Right ventricle myocardium superior (tissue), 1 donor: Measurements from ENCODE around the gene RASIP1. TPM values are rescaled to one million over a fixed set of nuclear protein-coding genes. Genes with fewer than 3 reads are reported as not detected.
A peak's percentile ranks its signal among the peaks of the same experiment; 100 is the strongest.

ENCODE experiments used
- ATAC-seq: fragments of 200-7000 bp; cut with Tn5 transposase; one replicate; pipeline ENCODE4 v1.9.1; 2020; ENCODE audit warnings: mild to moderate bottlenecking; ENCODE audit not compliant: poor library complexity
- DNase-seq: peaks from one replicate; pipeline ENCODE4 v3.0.0-alpha.2; 2020
- intact Hi-C: fragments of 100-400 bp; cut with DNase I; formaldehyde crosslinking; loops from one replicate; pipeline ENCODE4 v1.11.2; 2022
- total RNA-seq: library from RNA; stranded (reverse); fragmentation: NEBNext Ultra II Directional; extraction: Animal tissue kit (Norgen Biotek cat#: 25700); gene quantifications from one replicate; pipeline ENCODE4 v1.2.1, GENCODE V29; 2021
- donor health status: DM: no; HTN: yes; CAD: no; lungs with severe emphysema.

The RASIP1 gene
- total RNA-seq, 1 donor from 2014 or later: 15.1 TPM

DNA sequence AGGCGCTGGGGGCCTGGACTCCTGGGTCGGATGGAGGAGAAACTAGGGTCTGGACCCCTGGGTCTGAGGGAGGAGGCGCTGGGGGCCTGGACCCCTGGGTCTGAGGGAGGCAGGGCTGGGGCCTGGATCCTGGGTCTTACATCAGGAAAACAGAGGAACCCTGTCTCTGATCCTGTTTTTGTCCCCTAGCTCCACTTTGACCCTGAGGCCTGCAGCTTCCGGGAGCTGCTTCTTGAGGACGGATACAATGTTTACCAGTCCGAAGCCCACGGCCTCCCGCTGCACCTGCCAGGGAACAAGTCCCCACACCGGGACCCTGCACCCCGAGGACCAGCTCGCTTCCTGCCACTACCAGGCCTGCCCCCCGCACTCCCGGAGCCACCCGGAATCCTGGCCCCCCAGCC lies 17.3 kb upstream of the RASIP1 start:
- ATAC-seq (no peak), DNase-seq (no peak)
- intact Hi-C loops: no loop called here

DNA sequence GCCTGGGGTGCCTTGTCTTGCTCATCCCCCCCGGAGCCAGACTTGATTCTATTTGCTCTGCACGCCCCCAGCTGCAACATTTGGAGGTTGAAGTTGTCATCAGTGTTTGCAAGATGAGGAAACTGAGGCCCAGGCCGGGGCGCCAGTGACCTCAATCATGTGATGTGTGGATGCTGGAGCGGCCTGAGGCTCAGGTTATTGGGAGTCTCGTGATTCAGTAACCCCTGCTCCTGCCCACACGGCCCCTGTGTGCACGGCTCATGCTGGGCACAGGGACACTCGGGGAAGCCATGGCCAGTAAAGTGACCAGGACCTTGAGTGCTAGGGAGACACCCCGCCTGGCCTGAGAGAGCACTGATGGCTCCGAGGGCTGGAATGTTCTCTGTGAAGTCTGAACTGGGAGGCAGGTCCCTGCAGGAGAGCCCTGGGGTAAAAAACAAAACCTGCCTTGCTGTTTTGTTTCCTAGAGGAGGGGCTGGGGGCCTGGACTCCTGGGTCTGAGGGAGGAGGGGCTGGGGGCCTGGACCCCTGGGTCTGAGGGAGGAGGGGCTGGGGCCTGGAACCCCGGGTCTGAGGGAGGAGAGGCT lies 16.8 kb upstream of the RASIP1 start:
- no peak for ATAC-seq
- intact Hi-C loops: no loop called here
- DNase-seq: no peak

DNA sequence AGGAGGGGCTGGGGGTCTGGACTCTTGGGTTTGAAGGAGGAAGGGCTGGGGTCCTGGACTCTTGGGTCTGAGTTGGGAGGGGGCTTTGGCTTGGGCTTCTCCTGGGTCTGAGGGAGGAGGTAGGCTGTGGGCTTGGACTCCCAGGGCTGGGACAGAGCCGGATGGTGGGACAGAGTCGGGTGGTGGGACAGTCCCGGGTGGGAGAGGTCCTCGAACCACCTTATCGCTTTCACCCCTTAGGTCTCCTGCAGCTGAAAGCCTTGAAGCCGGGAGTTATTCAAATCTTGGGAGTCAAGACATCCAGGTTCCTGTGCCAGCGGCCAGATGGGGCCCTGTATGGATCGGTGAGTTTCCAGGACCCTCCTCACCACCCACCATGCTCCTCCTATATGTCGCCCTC lies 16.3 kb upstream of the RASIP1 start:
- intact Hi-C loops: no loop called here
- ATAC-seq: no peak
- no peak for DNase-seq

DNA sequence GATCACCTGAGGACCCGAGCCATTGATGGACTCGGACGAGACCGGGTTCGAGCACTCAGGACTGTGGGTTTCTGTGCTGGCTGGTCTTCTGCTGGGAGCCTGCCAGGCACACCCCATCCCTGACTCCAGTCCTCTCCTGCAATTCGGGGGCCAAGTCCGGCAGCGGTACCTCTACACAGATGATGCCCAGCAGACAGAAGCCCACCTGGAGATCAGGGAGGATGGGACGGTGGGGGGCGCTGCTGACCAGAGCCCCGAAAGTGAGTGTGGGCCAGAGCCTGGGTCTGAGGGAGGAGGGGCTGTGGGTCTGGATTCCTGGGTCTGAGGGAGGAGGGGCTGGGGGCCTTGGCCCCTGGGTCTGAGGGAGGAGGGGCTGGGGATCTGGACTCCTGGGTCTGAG lies 15.8 kb upstream of the RASIP1 start:
- DNase-seq (no peak), ATAC-seq (no peak)
- intact Hi-C loops: no loop called here

DNA sequence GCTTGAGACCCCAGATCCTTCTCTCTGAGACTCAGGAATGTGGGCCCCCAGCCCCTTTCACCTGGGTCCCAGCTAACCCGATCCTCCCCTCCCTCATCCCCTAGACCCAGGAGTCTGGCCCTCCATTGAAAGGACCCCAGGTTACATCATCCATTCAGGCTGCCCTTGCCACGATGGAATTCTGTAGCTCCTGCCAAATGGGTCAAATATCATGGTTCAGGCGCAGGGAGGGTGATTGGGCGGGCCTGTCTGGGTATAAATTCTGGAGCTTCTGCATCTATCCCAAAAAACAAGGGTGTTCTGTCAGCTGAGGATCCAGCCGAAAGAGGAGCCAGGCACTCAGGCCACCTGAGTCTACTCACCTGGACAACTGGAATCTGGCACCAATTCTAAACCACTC lies 15.4 kb upstream of the RASIP1 start:
- DNase-seq: no peak
- no peak for ATAC-seq
- intact Hi-C loops: no loop called here

DNA sequence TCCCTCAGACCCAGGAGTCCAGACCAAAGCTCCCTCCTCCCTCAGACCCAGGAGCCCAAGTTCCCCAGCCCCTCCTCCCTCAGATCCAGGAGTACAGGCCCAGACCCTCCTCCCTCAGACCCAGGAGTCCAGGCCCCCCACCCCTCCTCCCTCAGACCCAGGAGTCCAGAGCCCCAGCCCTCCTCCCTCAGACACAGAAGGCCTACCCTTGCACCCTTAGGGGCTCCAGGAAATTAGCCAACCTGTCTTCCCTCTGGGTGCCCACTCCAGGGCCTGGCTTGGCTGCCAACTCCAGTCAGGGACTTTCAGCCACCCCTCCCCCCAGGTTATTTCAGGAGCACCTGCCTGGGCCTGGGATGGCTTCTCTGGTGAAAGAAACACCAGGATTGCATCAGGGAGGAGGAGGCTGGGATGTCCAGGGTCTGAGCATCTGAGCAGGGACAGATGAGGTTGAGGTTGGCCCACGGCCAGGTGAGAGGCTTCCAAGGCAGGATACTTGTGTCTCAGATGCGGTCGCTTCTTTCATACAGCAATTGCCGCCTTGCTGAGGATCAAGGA lies 14.8 kb upstream of the RASIP1 start, which contains the start of gene FGF21:
FGF21 (plus strand) TSS at position 441 of the 558 bp plus-strand sequence. CDS start 713 bp downstream, outside the sequence.
- DNase-seq: no peak
- ATAC-seq: no peak
- intact Hi-C loops: no loop called here

DNA sequence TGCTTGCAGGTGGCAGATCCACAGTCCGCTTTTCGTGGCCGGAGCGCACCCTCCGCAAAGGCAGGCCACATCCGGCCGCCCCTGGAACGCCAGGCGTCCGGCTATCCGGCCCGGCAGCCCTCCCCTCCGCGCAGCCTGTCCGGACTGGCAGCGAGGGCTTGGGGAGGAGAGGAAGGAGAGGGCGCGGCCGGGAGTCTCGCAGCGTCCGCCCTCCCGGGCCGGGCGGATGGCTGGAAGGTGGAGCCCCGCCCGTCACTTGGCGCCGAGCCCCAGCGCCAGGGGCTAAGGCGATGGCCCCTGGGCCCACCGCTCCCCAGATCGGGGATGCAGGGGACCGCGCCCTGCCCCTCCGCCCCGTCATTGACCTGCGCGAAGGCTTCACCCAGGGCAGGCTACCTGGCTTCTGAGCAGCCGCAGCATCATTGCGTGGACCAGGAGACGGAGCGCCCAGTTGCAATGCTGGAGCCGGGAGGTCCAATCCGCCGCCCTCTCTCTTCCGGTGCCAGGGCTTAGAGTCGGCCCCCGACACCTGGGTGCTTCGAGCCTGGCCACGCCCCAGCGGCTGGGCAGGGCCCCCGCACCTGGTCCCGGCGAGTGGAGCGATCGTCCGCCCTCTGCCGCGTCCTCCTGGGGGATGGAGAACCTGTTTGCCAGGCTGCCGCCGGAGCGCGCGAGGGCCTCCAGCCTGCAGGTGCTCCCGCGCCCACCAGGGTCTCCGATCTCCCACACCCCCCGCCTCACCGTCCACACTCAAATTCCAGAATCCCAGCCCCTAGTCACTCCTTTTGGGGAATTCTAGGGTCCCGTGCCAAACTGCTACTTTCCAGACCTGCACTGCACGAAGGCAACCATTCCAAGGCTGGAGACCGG lies 12.3 kb upstream of the RASIP1 start, which contains the start of gene FUT1:
FUT1 (minus strand) TSS at position 146 of the 870 bp plus-strand sequence. CDS start 1,360 bp downstream, outside the sequence.
- DNase-seq (peak; percentile 82), ATAC-seq (peak; percentile 79)
- intact Hi-C loops: no loop called here

DNA sequence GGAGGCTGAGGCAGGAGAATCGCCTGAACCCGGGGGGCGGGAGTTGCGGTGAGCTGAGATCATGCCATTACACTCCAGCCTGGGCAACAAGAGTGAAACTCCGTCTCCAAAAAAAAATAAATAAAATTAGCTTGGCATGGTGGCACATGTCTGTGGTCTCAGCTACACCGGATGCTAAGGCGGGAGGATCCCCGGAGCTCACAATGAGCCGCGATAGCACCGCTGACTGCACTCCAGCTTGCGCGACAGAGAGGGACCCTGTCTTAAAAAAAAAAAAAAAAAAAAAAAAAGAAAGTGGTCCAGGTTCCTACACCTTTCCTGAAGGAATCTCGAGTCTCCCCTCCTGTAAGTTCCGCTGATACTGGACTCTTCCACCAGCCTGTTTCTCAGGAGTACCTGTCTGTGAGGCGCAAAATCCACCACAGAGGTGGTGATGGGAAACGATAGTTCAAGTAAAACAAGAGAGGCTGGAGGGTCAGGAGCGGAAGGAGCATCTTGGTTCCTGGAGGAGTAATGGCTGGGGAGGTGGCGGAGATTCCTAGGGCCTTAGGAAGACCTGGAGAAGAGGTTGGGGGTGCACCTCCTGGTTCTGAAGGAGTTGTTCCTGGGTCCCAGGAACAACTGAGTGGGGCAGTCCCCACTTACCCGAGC lies 11.6 kb upstream of the RASIP1 start:
- intact Hi-C loops: no loop called here
- ATAC-seq (no peak), DNase-seq (no peak)

DNA sequence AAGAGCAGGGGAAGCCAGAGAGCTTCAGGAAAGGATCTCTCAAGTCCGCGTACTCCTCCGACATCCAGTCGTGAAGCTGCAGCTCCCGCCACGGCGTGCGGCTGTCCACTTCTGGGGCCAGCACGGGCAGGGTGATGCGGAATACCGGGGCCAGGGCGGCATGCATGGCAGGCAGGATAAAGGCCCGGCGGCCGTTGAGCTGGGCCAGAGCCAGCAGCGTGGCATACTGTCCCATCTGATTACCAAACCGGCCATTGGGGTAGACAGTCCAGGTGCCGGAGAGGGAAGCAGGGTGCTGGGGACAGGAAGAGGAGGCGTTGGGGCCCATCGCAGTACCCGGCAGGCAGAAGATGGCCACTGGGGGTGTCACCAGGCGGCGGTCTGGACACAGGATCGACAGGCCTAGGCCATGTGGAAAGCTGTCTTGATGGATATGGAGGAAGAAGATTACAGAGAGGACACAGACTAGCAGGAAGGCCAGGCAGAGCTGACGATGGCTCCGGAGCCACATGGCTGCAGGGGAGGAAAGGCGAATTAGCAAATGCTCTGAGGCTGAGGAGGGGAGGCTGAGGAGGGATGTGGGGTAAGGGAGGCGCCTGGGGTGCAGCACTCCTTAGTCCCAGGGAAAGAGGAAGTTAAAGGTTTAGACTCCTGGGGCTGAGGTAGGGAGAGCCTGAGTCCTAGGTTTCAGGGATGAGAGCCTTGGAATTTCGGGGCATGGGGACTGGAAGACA lies 10.5 kb upstream of the RASIP1 start:
- DNase-seq: no peak
- ATAC-seq: no peak
- intact Hi-C loops: no loop called here

DNA sequence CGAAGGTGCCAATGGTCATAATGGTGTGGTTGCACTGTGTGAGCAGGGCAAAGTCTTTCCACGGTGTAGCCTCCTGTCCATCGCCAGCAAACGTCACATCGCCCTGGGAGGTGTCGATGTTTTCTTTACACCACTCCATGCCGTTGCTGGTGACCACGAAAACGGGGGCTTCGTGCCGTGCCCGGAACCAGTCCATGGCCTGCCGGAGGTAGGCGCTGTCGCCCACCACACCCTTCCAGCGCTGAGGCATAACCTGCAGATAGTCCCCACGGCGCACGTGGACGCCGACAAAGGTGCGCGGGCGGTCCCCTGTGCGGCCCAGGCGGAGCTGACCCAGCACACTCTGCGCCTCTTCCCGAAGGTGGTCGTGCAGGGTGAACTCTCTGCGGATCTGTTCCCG lies 9.9 kb upstream of the RASIP1 start:
- no peak for DNase-seq
- intact Hi-C loops: no loop called here
- no peak for ATAC-seq

DNA sequence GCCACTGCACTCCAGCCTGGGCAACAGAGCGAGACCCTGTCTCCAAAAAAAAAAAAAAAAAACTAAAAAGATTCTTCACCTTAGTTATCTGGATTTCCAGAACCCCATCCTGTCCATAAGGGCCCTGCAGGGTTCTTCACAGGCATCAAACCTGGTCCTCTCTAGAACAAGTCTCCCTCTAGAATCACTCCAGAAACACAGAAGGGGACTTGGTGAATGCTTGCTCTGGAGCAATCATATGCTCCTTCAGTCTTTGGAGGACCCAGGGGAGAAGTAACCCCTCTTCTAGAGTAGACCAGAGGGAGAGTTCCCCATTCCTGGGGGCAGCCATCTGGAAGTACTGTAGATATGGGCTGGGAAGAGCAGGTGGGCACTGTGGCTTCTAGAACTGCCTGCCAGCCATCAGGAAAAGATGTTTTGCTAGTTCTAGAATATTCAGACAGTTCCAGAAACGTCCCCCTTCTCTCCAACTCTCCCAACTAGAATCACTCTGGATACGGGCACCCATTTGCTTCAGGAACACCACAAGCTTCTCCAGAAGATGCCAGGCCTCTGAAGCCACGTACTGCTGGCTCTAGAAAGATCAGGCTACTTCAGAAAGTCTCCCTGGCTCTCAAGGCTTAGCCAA lies 9.3 kb upstream of the RASIP1 start:
- intact Hi-C loops: no loop called here
- no peak for ATAC-seq
- DNase-seq: no peak

DNA sequence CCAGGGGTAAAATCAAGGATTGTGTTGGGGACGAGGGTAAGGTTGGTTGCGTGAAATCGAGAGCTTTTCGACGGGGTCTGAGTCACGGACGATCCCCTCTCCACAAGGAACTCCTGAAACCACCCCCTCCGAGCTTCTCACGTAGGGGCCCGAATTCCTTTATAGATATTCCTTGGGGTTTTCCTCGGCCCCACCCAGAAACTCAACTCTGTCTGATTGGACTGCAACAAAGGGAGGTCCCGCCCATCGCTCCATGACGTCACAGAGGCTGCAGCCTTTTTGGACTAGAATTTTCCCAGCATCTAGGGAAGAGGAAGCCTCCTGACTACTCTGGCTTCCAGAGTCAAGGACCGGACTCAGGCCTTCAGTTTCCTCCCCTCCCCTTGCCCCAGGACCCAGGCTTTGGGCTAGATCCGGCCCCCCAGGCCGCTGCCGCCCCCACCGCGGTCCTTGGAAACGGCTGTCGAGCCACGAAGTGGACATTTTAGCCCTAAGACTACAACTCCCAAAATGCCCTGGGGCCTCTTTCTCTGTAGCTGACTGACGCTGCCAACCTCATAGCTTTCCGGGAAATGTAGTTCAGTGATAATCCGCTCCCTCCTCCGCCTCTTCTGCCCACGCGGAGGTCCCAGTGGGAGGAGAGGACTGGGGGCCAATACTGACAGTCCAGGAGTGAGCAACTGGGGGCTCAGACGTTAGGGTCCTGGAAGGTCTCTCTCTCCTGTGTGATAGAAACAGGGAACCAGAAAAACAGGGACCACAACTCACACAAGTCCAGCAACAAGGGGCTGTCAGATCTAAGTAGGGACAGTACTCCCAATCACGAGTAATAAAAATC lies 6.5 kb upstream of the RASIP1 start, which contains the start of gene IZUMO1:
IZUMO1 (minus strand) TSS at position 172 of the 838 bp plus-strand sequence. CDS start 1,050 bp downstream, outside the sequence.
- peak; percentile 90 for DNase-seq
- ATAC-seq: peak; percentile 88
- intact Hi-C loops: no loop called here

DNA sequence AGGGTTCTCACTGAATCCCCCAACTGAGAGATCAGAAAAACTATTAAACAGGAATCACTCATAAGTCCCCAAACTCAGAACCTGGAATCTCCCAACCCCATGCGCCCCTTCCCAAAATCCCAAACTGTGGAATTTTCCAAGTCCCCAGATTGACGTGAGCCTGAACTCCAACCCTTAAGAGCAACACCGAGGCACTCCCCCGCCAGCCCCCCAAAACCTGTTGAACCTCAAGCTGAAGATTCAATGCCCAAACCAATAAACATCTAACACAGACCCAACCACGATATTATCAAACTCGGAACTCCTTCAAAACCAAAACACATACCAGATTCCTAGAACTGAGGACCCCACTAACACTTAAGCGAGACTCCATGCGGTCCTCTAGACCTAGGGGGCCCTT lies 5.7 kb upstream of the RASIP1 start:
- peak; percentile 9 for DNase-seq
- ATAC-seq: no peak
- intact Hi-C loops: no loop called here

DNA sequence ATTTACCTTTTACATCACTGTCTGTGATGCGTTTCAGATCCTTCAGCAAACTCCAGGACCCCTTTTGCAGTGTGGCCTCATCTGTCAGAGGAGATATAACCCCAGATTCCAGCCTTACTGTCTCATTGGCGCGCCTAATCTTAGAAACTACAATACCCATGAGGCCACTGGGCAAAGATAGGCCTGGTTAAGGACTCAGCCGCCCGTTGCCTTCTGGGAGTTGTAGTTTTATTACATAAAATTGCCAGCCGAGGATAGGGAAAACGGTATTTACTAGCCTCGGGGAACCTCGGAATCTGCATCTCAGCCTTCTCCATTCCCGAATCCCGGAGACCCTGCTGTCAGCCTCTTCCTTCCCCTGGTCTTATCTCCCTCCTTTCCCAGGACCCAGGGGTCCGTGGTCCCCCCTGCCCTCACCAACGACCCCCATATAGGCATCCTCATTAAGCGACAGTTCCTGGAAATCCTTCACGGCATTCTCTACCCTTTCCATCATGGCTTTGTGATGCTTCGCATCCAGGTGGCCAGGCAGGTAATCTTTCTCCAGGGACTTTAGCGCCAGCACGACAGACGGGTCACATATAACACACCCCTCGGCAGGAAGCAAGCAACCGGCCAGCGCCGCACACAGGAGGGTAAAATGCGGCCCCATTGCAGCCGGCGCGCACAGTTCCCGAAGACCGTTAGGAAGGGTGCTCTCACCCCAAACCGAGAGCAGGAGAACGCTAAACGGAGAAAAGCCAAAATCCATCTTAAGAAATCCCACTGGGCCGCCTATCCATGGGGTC lies 5.0 kb upstream of the RASIP1 start:
- peak; percentile 61 for ATAC-seq
- intact Hi-C loops: no loop called here
- DNase-seq: peak; percentile 60

DNA sequence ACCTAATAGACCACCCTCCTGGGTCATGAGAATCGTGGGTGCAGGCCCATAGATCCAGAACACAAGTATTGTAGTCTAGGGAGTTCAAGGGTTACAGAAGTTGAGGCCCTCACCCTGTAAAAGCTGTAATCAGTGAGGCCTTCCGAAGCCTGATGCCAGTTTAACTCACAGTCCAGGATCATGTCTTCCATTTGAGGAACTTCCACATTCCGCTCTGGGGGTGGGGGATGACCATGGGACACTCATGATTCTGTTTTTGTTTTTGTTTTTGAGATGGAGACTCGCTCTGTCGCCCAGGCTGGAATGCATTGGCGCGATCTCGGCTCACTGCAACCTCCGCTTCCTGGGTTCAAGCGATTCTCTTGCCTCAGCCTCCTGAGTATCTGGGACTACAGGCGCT lies 1.7 kb upstream of the RASIP1 start:
- intact Hi-C loops: no loop called here
- DNase-seq: no peak
- no peak for ATAC-seq

DNA sequence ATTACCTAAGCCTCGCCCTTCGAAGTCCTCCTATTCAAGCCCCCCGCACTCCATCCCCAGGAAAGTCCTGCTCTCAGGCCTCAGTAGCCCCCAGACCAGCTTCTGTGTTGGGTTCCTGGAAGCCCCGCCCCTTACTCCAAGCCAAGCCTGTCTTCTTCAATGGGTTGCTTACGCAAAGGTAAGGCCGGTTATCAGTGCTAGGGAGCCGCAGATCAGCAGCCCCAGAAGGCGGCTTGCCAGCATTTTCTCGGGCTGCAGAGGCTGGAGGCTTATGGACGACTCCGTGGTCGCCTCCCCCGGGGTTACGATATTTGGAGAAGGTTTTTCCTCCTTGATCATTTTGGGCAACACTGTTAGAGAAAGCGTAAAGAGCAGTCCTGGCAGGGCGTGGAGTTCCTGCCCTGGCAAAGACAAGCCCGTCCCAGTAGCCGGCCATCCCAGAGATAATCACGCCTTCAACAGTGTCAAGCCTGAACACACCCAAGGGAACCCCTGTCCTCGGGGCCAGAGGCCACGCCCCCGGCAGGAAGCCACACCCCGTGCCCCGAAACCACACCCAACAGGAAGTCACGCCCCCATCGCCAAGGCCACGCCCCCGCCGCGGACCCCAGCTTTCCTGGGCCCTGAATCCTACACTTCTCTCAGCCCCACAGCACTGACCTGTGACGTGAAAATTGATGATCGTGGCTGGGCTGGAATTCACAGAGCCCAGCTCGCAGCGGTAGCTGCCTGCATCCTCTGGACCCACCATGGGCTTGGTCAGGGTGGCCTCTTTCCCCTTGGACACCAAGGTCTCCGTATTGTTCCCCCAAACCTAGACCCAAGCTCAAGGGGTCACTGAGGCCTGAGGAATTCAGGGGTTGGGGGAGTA lies 954 bp upstream of the RASIP1 start:
- DNase-seq (peak; percentile 64), ATAC-seq (peak; percentile 16)
- intact Hi-C loops: no loop called here
